ENCODE measurements around the gene SLC12A3.

DNA sequence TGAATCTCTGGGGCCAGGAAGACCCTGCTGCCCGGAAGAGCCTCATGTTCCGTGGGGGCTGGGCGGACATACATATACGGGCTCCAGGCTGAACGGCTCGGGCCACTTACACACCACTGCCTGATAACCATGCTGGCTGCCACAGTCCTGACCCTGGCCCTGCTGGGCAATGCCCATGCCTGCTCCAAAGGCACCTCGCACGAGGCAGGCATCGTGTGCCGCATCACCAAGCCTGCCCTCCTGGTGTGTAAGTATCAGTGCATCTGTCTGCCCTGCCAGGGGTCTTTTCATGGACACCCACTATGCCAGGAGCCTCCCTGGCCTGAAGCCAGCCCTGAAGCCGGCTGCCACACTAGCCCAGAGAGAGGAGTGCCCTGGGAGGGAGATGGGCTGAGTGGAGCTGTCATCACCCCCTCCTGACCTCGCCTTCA lies 96.9 kb downstream of the SLC12A3 start, which contains the start of gene CETP:
- TF ChIP-seq POLR2A (IDR thresholded peaks at IDR 0.05; ENCODE audit: extremely low read depth, insufficient read length) (no peak), MYC (IDR thresholded peaks at IDR 0.05; ENCODE audit: low read depth, low read length) (no peak)
- TF ChIP-seq, protein P1, sequence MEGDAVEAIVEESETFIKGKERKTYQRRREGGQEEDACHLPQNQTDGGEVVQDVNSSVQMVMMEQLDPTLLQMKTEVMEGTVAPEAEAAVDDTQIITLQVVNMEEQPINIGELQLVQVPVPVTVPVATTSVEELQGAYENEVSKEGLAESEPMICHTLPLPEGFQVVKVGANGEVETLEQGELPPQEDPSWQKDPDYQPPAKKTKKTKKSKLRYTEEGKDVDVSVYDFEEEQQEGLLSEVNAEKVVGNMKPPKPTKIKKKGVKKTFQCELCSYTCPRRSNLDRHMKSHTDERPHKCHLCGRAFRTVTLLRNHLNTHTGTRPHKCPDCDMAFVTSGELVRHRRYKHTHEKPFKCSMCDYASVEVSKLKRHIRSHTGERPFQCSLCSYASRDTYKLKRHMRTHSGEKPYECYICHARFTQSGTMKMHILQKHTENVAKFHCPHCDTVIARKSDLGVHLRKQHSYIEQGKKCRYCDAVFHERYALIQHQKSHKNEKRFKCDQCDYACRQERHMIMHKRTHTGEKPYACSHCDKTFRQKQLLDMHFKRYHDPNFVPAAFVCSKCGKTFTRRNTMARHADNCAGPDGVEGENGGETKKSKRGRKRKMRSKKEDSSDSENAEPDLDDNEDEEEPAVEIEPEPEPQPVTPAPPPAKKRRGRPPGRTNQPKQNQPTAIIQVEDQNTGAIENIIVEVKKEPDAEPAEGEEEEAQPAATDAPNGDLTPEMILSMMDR (IDR thresholded peaks at IDR 0.05; ENCODE audit: low read depth, low read length): no peak
- TF ChIP-seq, protein P2, sequence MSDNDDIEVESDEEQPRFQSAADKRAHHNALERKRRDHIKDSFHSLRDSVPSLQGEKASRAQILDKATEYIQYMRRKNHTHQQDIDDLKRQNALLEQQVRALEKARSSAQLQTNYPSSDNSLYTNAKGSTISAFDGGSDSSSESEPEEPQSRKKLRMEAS (IDR thresholded peaks at IDR 0.05; ENCODE audit: low read depth, low read length): no peak

Data from NB4 (cell line).